RWPE2 (cell line): Measurements from ENCODE around the gene INSYN2B.

Experiments
- ATAC-seq: fragments of 200-7000 bp; cut with Tn5 transposase; 3 replicates; pipeline ENCODE4 v1.9.1; 2021; ENCODE audit warnings: low read depth
- DNase-seq: peaks from one replicate; pipeline ENCODE4 v3.0.0-alpha.2; 2020; ENCODE audit warnings: low spot score
- H3K27ac ChIP-seq: fragments of 450-650 bp; 2 replicates; pipeline ENCODE4 v1.5.1; 2017; ENCODE audit warnings: mild to moderate bottlenecking; ENCODE audit not compliant: poor library complexity, severe bottlenecking
- H3K27me3 ChIP-seq: fragments of 250-450 bp; sonication (Bioruptor Pico); 2 replicates; pipeline ENCODE4 v1.5.1; 2021; ENCODE audit warnings: mild to moderate bottlenecking, moderate library complexity; ENCODE audit not compliant: insufficient read depth, poor library complexity, severe bottlenecking
- H3K36me3 ChIP-seq: fragments of 250-450 bp; sonication (Bioruptor Pico); 2 replicates; pipeline ENCODE4 v1.5.1; 2020; ENCODE audit warnings: low read depth, mild to moderate bottlenecking, moderate library complexity
- H3K4me1 ChIP-seq: fragments of 250-450 bp; sonication (Bioruptor Pico); 2 replicates; pipeline ENCODE4 v1.5.1; 2021; ENCODE audit warnings: mild to moderate bottlenecking, moderate library complexity; ENCODE audit not compliant: insufficient read depth, poor library complexity, severe bottlenecking
- H3K4me3 ChIP-seq: fragments of 250-450 bp; sonication (Bioruptor Pico); 2 replicates; pipeline ENCODE4 v1.5.1; 2021; ENCODE audit warnings: mild to moderate bottlenecking, moderate library complexity; ENCODE audit not compliant: severe bottlenecking
- H3K9me3 ChIP-seq: fragments of 250-450 bp; sonication (Bioruptor Pico); 2 replicates; pipeline ENCODE4 v1.5.1; 2021; ENCODE audit warnings: mild to moderate bottlenecking, moderate library complexity; ENCODE audit not compliant: severe bottlenecking
- TF ChIP-seq, protein P1 (sequence below): fragments of 450-650 bp; IDR thresholded peaks from one replicate; pipeline ENCODE4 v1.5.1; 2017; ENCODE audit warnings: mild to moderate bottlenecking, moderate library complexity; ENCODE audit not compliant: poor library complexity, severe bottlenecking

INSYN2B gene

GRCh38 chr5:169864483-169864882, 115.8 kb downstream of the INSYN2B start:
- Histone ChIP-seq H3K4me1 (no peaks in the 10 kb centered on the region), H3K9me3 (no peaks in the 10 kb centered on the region), H3K27me3 (no peaks in the 10 kb centered on the region), H3K4me3 (no peak overlapping the region), H3K27ac (no peak overlapping the region), H3K36me3 (no peaks in the 10 kb centered on the region)
- DNase-seq (no peak), ATAC-seq (no peak)
- TF ChIP-seq, protein P1, sequence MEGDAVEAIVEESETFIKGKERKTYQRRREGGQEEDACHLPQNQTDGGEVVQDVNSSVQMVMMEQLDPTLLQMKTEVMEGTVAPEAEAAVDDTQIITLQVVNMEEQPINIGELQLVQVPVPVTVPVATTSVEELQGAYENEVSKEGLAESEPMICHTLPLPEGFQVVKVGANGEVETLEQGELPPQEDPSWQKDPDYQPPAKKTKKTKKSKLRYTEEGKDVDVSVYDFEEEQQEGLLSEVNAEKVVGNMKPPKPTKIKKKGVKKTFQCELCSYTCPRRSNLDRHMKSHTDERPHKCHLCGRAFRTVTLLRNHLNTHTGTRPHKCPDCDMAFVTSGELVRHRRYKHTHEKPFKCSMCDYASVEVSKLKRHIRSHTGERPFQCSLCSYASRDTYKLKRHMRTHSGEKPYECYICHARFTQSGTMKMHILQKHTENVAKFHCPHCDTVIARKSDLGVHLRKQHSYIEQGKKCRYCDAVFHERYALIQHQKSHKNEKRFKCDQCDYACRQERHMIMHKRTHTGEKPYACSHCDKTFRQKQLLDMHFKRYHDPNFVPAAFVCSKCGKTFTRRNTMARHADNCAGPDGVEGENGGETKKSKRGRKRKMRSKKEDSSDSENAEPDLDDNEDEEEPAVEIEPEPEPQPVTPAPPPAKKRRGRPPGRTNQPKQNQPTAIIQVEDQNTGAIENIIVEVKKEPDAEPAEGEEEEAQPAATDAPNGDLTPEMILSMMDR = no peak

DNA sequence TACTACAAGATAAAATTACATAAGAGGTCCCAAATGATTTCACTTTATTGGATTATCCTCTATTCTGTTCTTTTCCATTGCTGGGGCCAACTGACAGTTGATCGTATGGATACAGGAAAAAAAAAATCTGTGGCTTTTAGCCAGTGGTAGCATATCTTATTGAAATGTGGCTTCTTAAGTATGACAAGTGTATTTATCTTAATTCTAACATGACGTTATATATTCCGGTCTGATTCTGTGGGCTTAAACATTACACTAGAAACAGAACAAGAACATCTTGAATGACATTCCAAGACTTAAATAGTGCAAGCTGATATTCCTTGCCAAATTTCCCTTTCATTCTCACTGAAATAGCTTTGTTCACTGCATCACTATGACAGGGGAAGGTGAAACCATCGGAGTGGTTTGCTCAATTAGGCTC, 117.9 kb downstream of the INSYN2B start:
- ATAC-seq (no peak), DNase-seq (no peak)
- H3K36me3 ChIP-seq = no peaks in the 10 kb centered on the region
- TF ChIP-seq, protein P1 = no peak
- no peaks in the 10 kb centered on the region for H3K4me1 ChIP-seq
- no peaks in the 10 kb centered on the region for H3K27me3 ChIP-seq
- no peaks in the 10 kb centered on the region for H3K9me3 ChIP-seq
- no peak overlapping the region for H3K27ac ChIP-seq
- H3K4me3 ChIP-seq = no peak overlapping the region

- Histone ChIP-seq H3K4me1 (no peaks in the 10 kb centered on the region), H3K27me3 (no peaks in the 10 kb centered on the region), H3K4me3 (no peak overlapping the region), H3K27ac (no peak overlapping the region), H3K36me3 (no peaks in the 10 kb centered on the region), H3K9me3 (no peaks in the 10 kb centered on the region)
- ATAC-seq (no peak), DNase-seq (no peak)
- TF ChIP-seq, protein P1 = no peak
Measured at GRCh38 chr5:169861934-169862333, 118.4 kb downstream of the INSYN2B start.

DNA sequence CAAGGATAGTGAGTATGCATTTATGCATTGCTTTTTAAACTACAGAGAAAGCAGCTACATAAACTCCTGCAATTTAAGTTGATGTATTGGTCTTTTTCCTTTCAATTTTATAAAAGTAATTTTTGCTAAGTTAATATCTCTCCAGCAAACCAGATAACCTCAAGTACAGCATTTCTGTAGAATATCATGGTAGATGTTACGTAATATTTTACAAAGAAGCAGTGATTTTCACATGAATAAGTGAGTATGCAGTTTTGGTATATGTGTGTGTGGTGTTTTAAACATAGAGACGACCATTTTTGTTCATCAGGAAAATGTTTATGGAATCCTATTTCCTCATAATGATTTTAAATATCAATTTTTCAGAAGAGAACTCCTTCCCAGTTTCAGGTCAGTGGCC, 118.9 kb downstream of the INSYN2B start:
- TF ChIP-seq, protein P1 = no peak
- no peaks in the 10 kb centered on the region for H3K9me3 ChIP-seq
- DNase-seq (no peak), ATAC-seq (no peak)
- H3K27me3 ChIP-seq = no peaks in the 10 kb centered on the region
- H3K4me3 ChIP-seq = no peak overlapping the region
- H3K36me3 ChIP-seq = no peaks in the 10 kb centered on the region
- no peaks in the 10 kb centered on the region for H3K4me1 ChIP-seq
- no peak overlapping the region for H3K27ac ChIP-seq

DNA sequence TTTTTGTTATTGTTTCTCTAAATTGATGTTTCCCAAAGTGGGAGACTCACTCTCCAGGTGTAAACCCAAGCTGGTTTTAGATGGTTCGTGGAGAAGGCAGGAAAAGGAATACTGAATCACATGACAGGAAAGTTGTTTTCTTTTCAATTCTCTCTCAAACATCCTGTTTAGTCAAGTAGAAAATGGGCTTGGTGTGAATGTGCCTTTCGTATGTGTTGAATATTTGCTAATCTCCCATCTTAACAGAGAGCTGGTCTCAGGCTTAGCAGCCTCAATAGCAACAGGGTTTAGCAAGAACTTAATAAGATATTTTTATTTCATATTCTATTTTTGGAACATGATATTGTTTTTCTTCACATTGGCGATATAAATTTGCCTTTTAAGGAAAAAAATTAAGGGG, 119.7 kb downstream of the INSYN2B start:
- Histone ChIP-seq H3K4me1 (no peaks in the 10 kb centered on the region), H3K27ac (no peak overlapping the region), H3K36me3 (no peaks in the 10 kb centered on the region), H3K9me3 (no peaks in the 10 kb centered on the region), H3K4me3 (no peak overlapping the region), H3K27me3 (no peaks in the 10 kb centered on the region)
- no peak for ATAC-seq
- no peak for DNase-seq
- TF ChIP-seq, protein P1 = no peak
